Head of caudate nucleus (tissue), 42 donors: ENCODE measurements around the gene IKZF5.

Source experiments
- DNase-seq, 42 donors: peaks; one replicate each; pipeline versions ENCODE4 v3.0.0 to v3.0.0-alpha.2; 2020 to 2021; ENCODE audit warnings: mixed read lengths in 7 of 42
- intact Hi-C: fragments of 100-400 bp; cut with DNase I; formaldehyde crosslinking; loops from one replicate; pipeline ENCODE4 v1.15.0; 2022

Gene IKZF5

DNA sequence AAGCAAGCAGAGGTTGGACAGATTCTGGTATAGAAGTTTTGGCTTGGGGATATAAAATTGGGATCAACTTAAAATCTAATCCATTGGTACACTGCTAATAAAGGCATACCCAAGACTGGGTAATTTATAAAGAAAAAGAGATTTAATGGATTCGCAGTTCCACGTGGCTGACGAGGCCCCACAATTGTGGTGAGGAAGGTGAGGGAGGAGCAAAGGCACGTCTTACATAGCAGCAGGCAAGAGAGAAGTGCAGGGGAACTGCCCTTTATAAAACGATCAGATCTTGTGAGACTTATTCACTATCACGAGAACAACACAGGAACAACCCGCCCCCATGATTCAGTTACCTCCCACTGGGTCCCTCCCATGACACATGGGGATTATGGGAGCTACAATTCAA, 9.9 kb upstream of the IKZF5 start:
- intact Hi-C loops: no loop called here
- DNase-seq: no peak

DNA sequence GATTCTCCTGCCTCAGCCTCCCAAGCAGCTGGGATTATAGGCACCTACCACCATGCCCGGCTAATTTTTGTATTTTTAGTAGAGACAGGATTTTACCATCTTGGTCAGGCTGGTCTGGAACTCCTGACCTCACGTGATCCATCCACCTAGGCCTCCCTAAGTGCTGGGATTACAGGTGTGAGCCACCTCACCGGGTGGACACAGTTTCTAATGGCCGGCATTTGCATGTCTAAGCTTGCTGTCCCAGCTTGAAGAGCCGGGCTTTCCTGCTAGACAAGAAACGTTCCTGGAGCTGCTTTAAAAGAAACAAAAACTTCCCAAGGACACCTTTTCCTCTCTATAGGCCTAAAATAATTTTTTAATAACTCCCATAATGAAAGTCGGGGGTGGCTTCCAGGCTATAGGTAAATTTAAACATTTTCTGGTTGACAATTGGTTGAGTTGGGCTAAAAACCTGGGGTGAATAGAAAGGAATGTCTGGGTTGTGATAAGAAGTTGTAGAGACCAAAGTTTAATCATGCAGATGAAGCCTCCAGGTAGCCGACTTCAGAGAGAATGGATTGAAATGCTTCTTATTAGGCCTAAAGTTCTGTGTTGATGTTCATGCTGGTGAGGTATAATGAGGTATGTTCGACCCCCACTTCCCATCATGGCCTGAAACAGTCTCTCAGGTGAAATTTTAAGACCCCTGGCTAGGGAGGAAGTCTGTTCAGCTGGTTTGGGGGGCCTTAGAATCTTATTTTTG, 9.0 kb upstream of the IKZF5 start:
- intact Hi-C loops: no loop called here
- DNase-seq: no peak

DNA sequence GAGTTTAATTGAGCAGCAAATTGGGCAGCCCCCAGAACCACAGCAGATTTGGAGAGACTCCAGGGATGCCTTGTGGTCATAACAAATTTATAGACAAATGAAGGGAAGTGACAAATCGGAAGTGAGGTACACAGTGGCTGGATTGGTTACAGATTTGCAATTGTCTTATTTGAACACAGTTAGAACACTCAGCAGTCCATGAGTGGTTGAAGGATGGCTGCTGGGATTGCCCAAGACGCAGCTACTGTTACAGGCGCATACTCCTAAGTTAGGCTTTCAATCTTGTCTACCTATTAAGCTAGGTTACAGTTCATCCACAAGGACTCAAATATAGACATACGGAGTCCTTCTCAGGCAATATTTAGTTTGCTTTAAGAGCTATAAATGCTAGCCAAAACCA, 7.6 kb upstream of the IKZF5 start:
- no peak for DNase-seq
- intact Hi-C loops: no loop called here

DNA sequence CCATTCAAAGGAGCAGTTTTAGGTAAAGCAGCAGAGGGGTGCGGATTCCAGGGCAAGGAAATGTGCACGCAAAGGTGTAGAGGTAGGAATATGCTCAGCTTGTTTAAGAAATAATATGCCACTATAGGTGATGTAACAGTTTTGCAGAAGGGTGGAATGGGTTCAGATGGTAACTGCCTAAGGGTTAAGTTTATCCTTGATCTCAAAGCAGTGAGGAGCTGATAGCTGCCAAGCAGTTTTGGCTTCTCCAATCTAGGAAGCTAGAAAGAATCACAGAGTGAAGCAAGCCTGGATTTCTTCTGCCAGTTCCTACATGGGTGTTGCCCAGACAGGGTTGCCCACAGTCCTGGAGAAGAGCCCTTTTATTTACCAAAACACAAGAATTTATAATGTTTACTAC, 6.2 kb upstream of the IKZF5 start:
- intact Hi-C loops: no loop called here
- no peak for DNase-seq

GRCh38 chr10:123013456-123014419, 5.1 kb upstream of the IKZF5 start:
- no peak for DNase-seq
- intact Hi-C loops: no loop called here

GRCh38 chr10:123011987-123012386, 3.4 kb upstream of the IKZF5 start:
- intact Hi-C loops: no loop called here
- no peak for DNase-seq

- peak in 38 of 42 donors; percentile 11 to 61 (median 28) for DNase-seq
- intact Hi-C loops: no loop called here
Measured at GRCh38 chr10:123009105-123009820, 668 bp upstream of the IKZF5 start.

DNA sequence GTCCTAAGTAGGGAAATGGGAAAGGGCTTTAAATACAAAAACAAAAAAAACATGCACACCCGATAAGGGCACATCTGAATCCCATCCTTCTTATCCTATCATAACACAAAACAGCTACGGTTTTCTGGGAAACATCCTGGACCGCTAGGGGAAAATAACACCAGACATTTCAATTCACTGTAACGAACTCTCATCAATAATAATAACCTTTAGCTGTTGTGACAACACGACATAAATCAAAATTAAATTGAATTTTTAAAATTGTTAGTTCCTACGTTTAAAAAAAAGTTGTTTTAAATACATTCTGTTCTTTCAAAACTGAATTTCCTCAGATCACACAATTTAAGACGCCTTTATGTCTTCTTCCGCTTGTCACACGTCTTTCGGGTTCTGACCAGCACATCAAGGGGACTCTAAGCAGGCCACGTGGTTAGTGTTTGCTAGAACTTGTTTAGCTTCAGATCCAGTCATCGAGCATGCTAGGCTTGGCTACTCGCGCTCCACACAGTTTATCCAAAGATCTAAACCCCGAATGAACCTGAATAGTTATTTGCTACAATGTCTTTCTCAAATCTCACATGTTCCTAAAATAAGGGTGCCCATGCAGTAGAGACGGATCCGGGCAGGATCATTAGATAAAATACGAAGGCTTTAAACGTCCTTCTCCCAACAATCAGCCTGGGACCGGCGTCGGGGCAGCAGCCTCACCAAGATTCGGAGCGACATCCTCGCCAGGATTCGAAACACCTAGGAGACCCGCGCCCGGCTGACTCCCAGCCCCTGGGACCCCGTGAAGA, 839 bp downstream of the IKZF5 start:
- intact Hi-C loops: no loop called here
- DNase-seq: peak in 23 of 42 donors; percentile 4 to 73 (median 35)

DNA sequence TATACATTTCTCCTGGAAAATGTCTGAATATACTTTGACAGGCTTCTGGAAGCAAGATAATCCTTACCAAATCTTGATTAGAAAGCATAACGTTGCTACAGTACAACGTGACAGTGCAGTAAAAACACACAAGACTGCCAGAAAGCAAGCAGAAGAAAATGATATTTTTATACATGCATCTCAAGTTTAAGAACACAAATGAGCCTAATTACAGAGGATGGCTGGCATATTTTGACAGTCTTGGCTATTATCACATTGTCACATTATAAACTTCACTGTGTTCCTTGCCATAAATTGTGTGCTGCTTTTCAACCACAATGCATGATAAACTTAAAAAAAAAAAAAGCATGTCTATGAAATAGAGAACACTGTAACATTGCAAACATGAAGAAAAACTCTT, 4.3 kb downstream of the IKZF5 start:
- DNase-seq: no peak
- intact Hi-C loops: no loop called here

- intact Hi-C loops: no loop called here
- DNase-seq: no peak
Measured at GRCh38 chr10:123001370-123001769, 7.2 kb downstream of the IKZF5 start.

- intact Hi-C loops: no loop called here
- no peak for DNase-seq
Measured at GRCh38 chr10:123000155-123000554, 8.4 kb downstream of the IKZF5 start.

DNA sequence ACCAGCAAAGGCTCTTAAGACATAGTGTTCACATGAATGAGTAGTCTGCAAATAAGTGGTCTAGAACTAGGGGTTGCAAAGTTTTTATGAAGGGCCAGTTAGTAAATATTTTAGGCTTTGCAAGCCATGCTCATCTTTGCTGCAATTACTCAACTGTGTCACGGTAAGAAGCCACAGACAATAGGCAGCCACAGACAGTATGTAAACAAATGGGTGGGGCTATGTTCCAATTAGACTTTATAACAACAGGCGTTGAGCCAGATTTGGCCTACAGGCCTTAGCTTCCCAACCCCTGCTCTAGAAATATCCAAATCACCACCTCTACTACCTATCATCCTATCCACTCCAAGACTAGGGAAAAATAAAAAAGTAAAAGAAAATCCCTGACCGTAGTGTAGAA, 9.2 kb downstream of the IKZF5 start:
- intact Hi-C loops: no loop called here
- no peak for DNase-seq

DNA sequence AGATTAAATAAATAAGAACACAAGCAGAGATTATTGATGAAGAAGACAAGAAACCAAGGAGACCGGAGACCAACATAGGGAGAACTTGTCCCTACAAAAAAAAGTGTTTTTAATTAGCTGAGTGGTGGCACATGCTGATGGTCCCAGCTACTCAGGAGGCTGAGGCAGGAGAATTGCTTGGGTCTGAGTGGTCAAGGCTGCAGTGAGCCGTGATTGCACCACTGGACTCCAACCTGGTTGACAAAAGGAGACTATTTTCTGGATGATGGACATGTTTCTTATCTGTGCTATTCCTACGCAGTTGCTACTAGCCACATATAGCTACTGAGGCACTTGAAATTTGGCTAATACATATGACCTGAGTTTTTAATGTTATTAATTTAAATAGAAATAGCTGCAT, 9.7 kb downstream of the IKZF5 start:
- no peak for DNase-seq
- intact Hi-C loops: no loop called here

DNA sequence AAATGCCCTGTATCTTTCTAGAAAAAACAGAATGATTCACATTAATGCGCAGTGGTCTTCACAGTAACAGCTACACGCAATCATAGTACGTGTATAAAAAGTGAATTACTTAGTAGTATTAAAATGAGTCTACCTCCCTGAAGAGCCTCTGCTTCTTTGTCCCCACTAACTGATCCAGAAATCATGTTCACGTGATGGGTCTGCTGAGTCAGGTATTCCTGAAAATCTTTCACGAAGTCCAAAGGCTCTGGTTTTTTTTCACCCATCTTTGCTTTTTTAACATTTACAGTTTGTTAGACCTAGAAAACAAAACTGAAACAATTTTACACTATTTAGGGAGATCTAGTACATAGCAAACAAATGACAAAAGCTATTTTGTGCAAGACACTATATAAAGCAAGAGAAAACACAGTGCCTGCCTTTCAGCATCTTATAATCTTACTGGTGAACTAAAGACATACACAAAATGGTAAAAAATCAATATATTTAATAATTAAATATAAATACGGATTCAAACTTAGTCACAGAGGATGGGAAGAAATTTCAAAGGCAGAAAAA, 10.2 kb downstream of the IKZF5 start:
- intact Hi-C loops: no loop called here
- DNase-seq: no peak

- intact Hi-C loops: no loop called here
- no peak for DNase-seq
Measured at GRCh38 chr10:122997864-122998263, 10.7 kb downstream of the IKZF5 start.

DNA sequence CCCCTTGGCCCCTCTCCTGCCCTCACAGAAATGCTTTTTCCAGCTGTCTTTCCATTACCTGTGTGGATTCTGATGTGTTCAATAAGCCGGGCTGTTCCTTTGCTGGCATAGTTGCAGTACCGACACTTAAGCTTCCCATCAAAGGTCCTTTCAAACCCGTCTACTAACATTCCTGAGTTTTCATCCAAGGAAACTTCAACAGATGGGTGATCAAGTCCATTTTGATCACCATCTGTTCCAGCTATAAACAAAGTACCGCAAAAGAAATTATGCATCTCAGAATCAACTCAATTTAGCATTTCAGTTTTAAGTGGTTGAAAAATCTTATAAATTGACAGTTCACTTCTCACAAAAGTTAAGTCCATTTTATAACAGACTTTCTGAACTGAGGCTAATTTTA, 12.7 kb downstream of the IKZF5 start:
- no peak for DNase-seq
- intact Hi-C loops: no loop called here

GRCh38 chr10:122993797-122994336, 14.7 kb downstream of the IKZF5 start:
- no peak for DNase-seq
- intact Hi-C loops: no loop called here

DNA sequence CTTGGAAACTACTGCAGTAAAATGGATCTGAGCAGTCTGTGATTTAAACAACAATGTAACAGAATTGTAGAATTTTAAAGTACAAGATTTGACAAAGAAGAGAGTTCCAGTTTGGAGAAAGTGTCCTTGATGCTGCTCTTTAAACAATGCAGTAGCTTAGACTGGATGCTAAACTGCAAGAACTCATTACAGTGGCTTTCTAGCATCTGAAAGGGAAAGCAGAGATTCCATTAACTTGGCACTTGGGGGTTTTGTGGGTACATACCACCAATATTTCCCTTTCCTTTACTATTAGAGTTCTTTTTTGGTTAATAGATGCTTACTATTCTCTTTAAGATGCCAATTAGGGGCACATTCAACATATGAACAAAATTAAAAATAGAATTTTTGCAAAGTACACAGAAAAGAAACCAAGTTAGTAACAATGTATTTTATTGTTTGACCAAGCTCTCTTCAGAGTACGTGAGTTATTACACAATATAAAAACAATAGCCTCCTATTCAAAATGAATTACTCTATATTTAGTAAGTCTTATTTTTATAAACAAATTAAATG, 16.5 kb downstream of the IKZF5 start:
- DNase-seq: peak in 1 of 42 donors; percentile 23
- intact Hi-C loops: no loop called here
